ENCODE measurements around the gene NUMB. TPM values are rescaled to one million over a fixed set of nuclear protein-coding genes. Genes with fewer than 3 reads are reported as not detected.

NUMB gene
- polyA plus RNA-seq, 1 experiment = 131 TPM

GRCh38 chr14:73231981-73232851 lies 226.1 kb downstream of the NUMB start:
- H3K36me3 ChIP-seq (ENCODE audit: control insufficient read depth, insufficient read depth, low read length) = no peaks in the 10 kb centered on the region
- ChIA-PET POLR2A (no interaction called here), CTCF (interaction anchor here (0.6 to 1.9 kb wide), 5 partner anchors 10 to 239 kb away, joined by 3 to 7 read pairs (median 3); no protein-coding TSS in a partner anchor)
- peaks cover 23% of the 10 kb centered on the region for H3K27me3 ChIP-seq (ENCODE audit: control insufficient read depth, insufficient read depth, low read length)
- TF ChIP-seq, protein P1, sequence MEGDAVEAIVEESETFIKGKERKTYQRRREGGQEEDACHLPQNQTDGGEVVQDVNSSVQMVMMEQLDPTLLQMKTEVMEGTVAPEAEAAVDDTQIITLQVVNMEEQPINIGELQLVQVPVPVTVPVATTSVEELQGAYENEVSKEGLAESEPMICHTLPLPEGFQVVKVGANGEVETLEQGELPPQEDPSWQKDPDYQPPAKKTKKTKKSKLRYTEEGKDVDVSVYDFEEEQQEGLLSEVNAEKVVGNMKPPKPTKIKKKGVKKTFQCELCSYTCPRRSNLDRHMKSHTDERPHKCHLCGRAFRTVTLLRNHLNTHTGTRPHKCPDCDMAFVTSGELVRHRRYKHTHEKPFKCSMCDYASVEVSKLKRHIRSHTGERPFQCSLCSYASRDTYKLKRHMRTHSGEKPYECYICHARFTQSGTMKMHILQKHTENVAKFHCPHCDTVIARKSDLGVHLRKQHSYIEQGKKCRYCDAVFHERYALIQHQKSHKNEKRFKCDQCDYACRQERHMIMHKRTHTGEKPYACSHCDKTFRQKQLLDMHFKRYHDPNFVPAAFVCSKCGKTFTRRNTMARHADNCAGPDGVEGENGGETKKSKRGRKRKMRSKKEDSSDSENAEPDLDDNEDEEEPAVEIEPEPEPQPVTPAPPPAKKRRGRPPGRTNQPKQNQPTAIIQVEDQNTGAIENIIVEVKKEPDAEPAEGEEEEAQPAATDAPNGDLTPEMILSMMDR (IDR thresholded peaks at IDR 0.05; ENCODE audit: insufficient read depth, low read depth, low read length) = no peak
- no peak for DNase-seq (ENCODE audit: low read depth)
- no peak overlapping the region for H3K4me3 ChIP-seq (ENCODE audit: low read depth, low read length)

DNA sequence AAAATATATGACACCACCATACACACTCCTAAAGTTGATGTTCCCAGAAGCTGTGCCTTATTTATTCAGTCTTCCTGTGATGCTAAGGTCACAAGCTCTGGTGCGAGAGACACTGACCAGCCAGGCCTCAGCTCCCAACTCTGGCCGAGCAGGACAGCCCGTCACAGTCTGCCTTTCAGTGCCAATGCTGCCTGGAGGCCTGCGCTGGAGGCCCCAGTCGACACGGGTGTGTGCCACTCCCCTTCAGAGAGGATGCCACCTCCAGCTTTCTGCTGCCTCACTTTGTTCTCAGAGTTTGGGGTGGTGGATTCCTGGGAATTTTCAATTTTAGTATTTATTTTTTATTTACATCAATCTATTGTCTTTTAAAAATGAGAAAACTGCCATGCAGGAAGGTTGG lies 228.3 kb downstream of the NUMB start:
- POLR2A ChIA-PET = no interaction called here
- Histone ChIP-seq H3K36me3 (ENCODE audit: control insufficient read depth, insufficient read depth, low read length) (peaks cover 1% of the 10 kb centered on the region; the same call in 1 of the 2 replicates), H3K4me3 (ENCODE audit: low read depth, low read length) (no peak overlapping the region), H3K27me3 (ENCODE audit: control insufficient read depth, insufficient read depth, low read length) (peaks cover 9% of the 10 kb centered on the region)
- DNase-seq (ENCODE audit: low read depth) = no peak
- CTCF ChIA-PET = no interaction called here
- TF ChIP-seq, protein P1 (IDR thresholded peaks at IDR 0.05; ENCODE audit: insufficient read depth, low read depth, low read length) = no peak

GRCh38 chr14:73227812-73228781 lies 230.2 kb downstream of the NUMB start:
- peaks cover 1% of the 10 kb centered on the region; the same call in 1 of the 2 replicates for H3K36me3 ChIP-seq (ENCODE audit: control insufficient read depth, insufficient read depth, low read length)
- POLR2A ChIA-PET = interaction anchor here (1.0 kb wide), 1 partner anchor 10 kb away, joined by 4 read pairs; no protein-coding TSS in a partner anchor
- CTCF ChIA-PET = no interaction called here
- DNase-seq (ENCODE audit: low read depth) = peak; percentile 44
- TF ChIP-seq, protein P1 (IDR thresholded peaks at IDR 0.05; ENCODE audit: insufficient read depth, low read depth, low read length) = no peak
- H3K27me3 ChIP-seq (ENCODE audit: control insufficient read depth, insufficient read depth, low read length) = no peaks in the 10 kb centered on the region
- H3K4me3 ChIP-seq (ENCODE audit: low read depth, low read length) = no peak overlapping the region

GRCh38 chr14:73225496-73225895 lies 232.8 kb downstream of the NUMB start:
- H3K36me3 ChIP-seq (ENCODE audit: control insufficient read depth, insufficient read depth, low read length) = peaks cover 1% of the 10 kb centered on the region
- CTCF ChIA-PET = no interaction called here
- H3K4me3 ChIP-seq (ENCODE audit: low read depth, low read length) = no peak overlapping the region
- no peak for DNase-seq (ENCODE audit: low read depth)
- H3K27me3 ChIP-seq (ENCODE audit: control insufficient read depth, insufficient read depth, low read length) = no peaks in the 10 kb centered on the region
- TF ChIP-seq, protein P1 (IDR thresholded peaks at IDR 0.05; ENCODE audit: insufficient read depth, low read depth, low read length) = no peak
- POLR2A ChIA-PET = no interaction called here

Small RNA genes within 50 kb of the gene (small RNA-seq; reads per million reads assigned to genes)
- not detected for gene RNU6-419P (ENCODE audit: insufficient read length, low read depth, low replicate concordance)

Other genes starting within 250 kb of the NUMB start
- 1.0 and 1.1 TPM in 2 replicates for gene PAPLN, start 221.0 kb downstream of the NUMB start, polyA plus RNA-seq (2011; rRNA removed)
- 7.5 and 8.5 TPM in 2 replicates for gene RIOX1, start 32.4 kb upstream of the NUMB start, polyA plus RNA-seq (2011; rRNA removed)
- 6.1 and 8.5 TPM in 2 replicates for gene ACOT1, start 78.6 kb upstream of the NUMB start, polyA plus RNA-seq (2011; rRNA removed)
- gene HEATR4, start 100.4 kb upstream of the NUMB start, polyA plus RNA-seq (2011; rRNA removed) = not detected in 2 replicates
- gene ACOT2, start 110.7 kb upstream of the NUMB start, polyA plus RNA-seq (2011; rRNA removed) = 50.5 and 70.2 TPM in 2 replicates
- gene ACOT4, start 133.3 kb upstream of the NUMB start, polyA plus RNA-seq (2011; rRNA removed) = 0.67 and 0.82 TPM in 2 replicates
- gene ACOT6, start 154.0 kb upstream of the NUMB start, polyA plus RNA-seq (2011; rRNA removed) = not detected in 2 replicates
- gene DNAL1, start 186.4 kb upstream of the NUMB start, polyA plus RNA-seq (2011; rRNA removed) = 2.4 and 6.6 TPM in 2 replicates